GM19240 (cell line): ENCODE results near the gene STRBP.
"Not testable (repeated sequence)": the region's sequence is repeated elsewhere in the genome, so short reads cannot be mapped to it uniquely, and the experiment has no call there.

Experiments
- DNase-seq: peaks from one replicate; pipeline ENCODE4 v3.0.0; 2011; ENCODE audit warnings: low spot score; ENCODE audit not compliant: insufficient read length

The STRBP gene

DNA sequence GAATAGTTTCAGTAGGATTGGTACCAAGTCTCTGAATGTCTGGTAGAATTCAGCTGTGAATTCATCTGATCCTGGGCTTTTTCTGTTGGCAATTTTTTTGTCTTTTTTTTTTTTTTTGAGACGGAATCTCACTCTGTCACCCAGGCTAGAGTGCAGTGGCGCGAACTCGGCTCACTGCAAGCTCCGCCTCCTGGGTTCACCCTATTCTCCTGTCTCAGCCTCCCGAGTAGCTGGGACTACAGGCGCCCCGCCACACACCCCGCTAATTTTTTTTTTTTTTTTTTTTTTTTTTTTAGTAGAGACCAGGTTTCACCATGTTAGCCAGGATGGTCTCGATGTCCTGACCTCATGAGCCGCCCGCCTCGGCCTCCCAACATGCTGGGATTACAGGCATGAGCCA is 67.9 kb downstream of the STRBP start:
- not testable (repeated sequence) for DNase-seq

DNA sequence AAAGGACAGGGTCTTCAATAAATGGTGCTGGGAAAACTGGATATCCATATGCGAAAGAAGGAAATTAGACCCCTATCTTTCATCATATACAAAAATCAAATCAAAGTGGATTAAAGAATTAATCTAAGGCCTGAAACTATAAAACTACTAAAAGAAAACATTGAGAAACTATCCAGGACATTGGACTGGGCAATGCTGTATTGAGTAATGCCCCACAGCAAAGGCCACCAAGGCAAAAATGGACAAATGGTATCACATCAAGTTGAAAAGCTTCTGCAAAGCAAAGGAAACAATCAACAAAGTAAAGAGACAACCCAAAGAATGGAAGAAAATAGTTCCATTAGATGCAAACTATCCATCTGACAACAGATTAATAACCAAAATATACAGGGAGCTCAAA is 72.3 kb downstream of the STRBP start:
- no peak for DNase-seq

- DNase-seq = no peak
Observed at GRCh38 chr9:123194023-123194422, 74.4 kb downstream of the STRBP start.

GRCh38 chr9:123191680-123192079 is 76.7 kb downstream of the STRBP start:
- no peak for DNase-seq

GRCh38 chr9:123191260-123191659 is 77.1 kb downstream of the STRBP start:
- DNase-seq = no peak

DNA sequence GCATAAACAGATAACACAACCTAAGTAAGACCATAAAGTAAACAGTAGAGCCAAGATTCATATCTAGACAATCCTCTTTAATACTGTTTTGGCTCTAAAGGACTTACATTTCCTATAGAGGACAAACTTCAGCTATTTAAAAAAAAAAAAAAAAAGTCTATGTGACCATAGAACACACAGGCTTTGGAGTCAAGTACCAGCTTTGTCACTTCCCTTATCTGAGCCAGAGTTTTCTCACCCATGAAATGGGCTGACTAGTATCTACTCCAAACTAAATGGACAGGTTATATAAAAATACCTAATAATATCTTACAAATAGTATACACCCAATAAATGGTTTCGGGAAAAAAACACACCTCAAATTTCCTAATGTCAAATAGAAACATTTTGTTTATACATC is 81.3 kb downstream of the STRBP start:
- no peak for DNase-seq

GRCh38 chr9:123186029-123186428 is 82.4 kb downstream of the STRBP start:
- not testable (repeated sequence) for DNase-seq

DNA sequence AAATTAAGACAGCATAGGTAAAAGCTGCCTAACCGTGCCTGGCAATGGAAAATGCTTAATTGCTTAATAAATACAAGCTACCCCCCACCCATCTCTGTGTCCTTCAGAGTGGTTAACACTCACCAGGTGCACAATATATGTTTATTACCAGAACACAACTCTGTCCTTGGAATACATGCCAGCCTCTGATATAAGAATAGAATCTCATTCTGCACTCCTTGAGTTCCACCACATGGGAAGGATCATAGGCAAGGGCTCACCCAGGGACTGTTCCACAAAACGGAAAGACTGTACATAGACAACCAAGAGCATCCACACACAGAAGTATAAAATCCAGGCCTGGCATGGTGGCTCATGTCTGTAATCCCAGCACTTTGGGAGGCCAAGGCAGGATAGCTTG is 91.4 kb downstream of the STRBP start:
- no peak for DNase-seq

- DNase-seq = no peak
Observed at GRCh38 chr9:123175854-123176629, 92.3 kb downstream of the STRBP start.

- no peak for DNase-seq
Observed at GRCh38 chr9:123174887-123175518, 93.4 kb downstream of the STRBP start.

DNA sequence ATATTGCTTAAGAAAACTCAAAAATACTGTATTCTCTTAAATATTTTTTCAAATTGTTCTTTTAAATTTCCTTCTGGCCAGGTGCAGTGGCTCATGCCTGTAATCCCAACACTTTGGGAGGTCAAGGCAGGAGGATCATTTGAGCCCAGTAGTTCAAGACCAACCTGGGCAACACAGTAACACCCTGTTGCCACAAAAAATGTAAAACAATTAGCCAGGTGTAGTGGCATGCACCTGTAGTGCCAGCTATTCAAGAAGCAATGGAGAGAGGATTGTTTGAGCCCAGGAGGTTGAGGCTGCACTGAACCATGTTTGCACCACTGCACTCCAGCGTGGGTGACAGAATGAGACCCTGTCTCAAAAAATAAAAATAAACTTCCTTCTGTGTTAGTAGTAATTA is 94.3 kb downstream of the STRBP start:
- no peak for DNase-seq

- no peak for DNase-seq
Observed at GRCh38 chr9:123169926-123170325, 98.5 kb downstream of the STRBP start.

GRCh38 chr9:123168586-123168985 is 99.8 kb downstream of the STRBP start:
- no peak for DNase-seq

DNA sequence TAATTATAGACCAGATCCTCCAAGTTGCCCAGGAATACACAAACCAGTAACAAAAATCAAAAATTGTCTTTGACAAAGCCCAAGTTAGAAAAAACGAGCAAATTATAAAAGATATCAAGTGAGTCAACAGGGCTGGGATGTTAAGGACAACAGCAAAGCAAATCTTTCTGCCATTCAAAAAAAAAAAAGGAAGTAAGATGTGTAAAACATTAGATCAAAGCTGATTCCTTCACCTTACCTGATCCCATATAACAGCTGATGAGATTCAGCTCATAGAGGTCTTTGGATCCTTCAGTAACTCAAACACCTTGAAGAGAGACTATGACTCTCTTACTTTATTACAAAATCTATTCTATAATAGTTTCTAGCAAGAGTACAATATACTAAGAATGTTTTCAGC is 100.9 kb downstream of the STRBP start:
- no peak for DNase-seq

DNA sequence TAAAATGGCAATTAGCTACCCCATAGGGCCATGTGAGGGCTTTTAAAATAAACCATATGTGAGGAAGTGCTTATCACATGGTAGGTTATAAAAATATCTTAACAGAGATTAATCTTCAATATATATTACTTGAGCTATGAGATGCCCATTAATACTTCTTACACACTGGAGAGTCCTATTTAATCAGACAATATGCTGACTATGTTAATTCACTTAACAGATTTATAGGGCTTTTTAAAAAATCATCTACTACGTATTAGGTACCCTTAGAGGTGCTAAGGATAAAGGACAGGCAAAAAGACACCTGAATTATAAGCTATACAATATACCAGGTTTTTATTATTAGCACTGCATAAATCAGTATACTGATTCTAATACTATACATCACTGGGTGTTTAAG is 102.6 kb downstream of the STRBP start:
- no peak for DNase-seq

GRCh38 chr9:123164285-123164684 is 104.1 kb downstream of the STRBP start:
- DNase-seq = no peak

DNA sequence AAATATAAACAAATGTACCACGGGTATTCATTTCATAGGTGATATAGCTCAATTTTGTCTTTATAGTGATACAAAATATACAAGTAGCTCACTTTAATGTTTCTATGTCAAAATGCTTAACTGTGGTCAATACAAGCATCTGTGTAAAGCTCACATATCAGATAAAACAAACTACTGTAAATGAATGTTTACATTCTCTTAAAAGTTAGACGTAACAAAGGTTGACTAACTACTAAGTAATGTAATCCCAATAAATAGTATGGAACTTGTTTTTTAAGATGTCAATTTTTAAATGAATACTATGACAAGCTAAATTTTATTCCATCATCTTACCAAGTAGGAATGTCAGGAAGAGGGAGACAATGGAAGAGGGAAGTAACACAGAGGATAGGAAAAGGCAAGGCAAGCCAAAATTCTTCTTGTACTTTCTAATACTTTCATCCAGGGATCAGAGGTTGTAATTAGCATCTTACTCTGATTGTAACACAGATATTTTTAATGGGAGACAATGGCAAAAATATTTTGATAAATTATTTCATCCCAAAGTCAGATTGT is 105.5 kb downstream of the STRBP start:
- no peak for DNase-seq

- DNase-seq = no peak
Observed at GRCh38 chr9:123162360-123162759, 106.0 kb downstream of the STRBP start.

DNA sequence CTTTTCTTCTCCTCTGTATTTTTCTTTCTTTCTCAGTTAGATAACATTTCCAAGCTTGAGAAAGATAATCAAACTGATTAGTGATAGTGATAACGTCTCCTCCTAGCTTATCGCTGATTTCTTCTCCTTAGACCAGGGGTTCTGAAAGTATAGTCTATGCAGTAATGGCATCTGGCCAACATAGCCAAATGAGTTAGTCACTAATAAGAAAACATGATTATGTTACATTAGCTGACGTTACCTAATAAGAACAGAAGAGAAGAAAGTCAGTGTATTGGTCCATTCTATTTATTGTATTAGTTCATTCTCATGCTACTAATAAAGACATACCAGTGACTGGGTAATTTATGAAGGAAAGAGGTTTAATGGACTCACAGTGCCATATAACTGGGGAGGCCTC is 111.2 kb downstream of the STRBP start:
- DNase-seq = no peak

DNA sequence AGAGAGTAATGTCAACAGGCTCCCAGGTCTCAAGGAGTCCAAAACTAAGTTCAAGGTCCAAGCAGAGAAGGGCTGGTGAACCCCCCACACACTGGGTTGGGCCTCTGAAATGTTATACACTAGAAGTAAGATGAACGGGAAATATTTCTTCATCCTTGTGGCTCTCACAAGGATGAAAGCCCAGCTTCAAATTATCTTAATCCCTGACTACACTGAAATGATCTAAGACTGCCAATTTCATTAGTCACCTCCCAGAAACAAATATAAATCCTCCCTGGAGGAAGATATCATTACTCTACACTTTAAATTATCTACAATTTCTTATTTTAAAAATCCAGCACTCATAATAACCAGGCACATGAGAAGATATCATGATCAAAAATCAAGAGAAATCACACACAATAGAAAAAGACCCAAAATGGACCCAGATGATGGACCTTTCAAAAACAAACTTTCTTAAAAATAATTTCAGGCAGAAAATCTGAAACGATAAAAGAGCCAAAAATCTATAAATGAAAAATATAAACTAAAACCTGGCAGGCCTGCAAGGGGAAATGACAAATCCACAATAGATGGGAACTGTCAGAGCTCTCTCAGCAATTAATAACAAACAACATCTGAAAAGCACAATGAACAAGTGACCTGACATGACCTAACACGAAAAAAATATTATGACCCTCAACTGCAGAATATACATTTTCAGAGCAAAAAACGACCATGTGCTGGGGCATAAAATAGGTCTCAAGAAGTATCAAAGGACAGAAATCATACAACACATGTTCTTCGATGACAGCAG is 117.5 kb downstream of the STRBP start:
- no peak for DNase-seq

- no peak for DNase-seq
Observed at GRCh38 chr9:123149067-123149466, 119.3 kb downstream of the STRBP start.

DNA sequence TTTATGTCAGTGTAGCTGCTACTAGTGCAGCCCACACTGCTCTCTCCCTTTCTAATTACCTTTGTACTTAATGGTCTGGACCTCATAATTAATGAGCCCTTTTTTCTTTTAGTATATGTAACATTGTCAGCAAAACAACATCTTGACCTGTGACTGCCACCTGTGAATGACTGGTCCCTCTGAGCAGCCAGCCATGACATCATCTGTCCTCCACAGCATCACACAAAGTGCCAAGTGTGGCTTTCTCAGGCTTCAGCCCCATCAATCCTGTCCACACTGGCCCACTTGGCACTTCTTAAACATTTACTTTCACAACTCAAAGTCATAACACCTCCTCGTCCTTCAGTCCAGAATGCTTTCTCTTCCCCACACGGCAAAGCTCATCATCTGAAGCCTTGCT is 130.2 kb downstream of the STRBP start:
- no peak for DNase-seq
